H4 (cell line): ENCODE measurements around the gene ERN1. TPM values are rescaled to one million over a fixed set of nuclear protein-coding genes. Genes with fewer than 3 reads are reported as not detected.
"Not testable (repeated sequence)": the region's sequence is repeated elsewhere in the genome, so short reads cannot be mapped to it uniquely, and the experiment has no call there.

ENCODE experiments used
- DNase-seq: peaks from one replicate; pipeline ENCODE4 v3.0.0-alpha.2; 2015; ENCODE audit warnings: low spot score
- total RNA-seq: library from RNA; depleted of rRNA; stranded (reverse); fragments of >200 nt; shearing (Covaris generic); gene quantifications from 2 replicates; pipeline ENCODE4 v1.2.3, GENCODE V29; 2014; rRNA removed

ERN1 gene
- total RNA-seq: 1.2 and 2.7 TPM in 2 replicates

GRCh38 chr17:64129765-64130558 is at the start of gene ERN1:
ERN1 (minus strand) TSS chr17:64130144; CDS start chr17:64130029, 115 bp downstream.
- DNase-seq: peak; percentile 87

GRCh38 chr17:64179024-64179423 is 49.1 kb upstream of the ERN1 start:
- DNase-seq: not testable (repeated sequence)

- peak; percentile 66 for DNase-seq
Observed at GRCh38 chr17:64178011-64178825, 48.3 kb upstream of the ERN1 start.

- DNase-seq: no peak
Observed at GRCh38 chr17:64177311-64178010, 47.5 kb upstream of the ERN1 start.

- DNase-seq: no peak
Observed at GRCh38 chr17:64176556-64176955, 46.6 kb upstream of the ERN1 start.

GRCh38 chr17:64174686-64175456 is 44.9 kb upstream of the ERN1 start:
- DNase-seq: no peak

GRCh38 chr17:64173646-64174045 is 43.7 kb upstream of the ERN1 start:
- DNase-seq: no peak

GRCh38 chr17:64172510-64172909 is 42.6 kb upstream of the ERN1 start:
- no peak for DNase-seq

GRCh38 chr17:64171041-64171440 is 41.1 kb upstream of the ERN1 start:
- no peak for DNase-seq

GRCh38 chr17:64170286-64170685 is 40.3 kb upstream of the ERN1 start:
- no peak for DNase-seq

GRCh38 chr17:64167666-64168065 is 37.7 kb upstream of the ERN1 start:
- not testable (repeated sequence) for DNase-seq

GRCh38 chr17:64166876-64167275 is 36.9 kb upstream of the ERN1 start:
- DNase-seq: no peak

GRCh38 chr17:64165347-64165746 is 35.4 kb upstream of the ERN1 start:
- DNase-seq: no peak

- DNase-seq: no peak
Observed at GRCh38 chr17:64164596-64165285, 34.8 kb upstream of the ERN1 start.

- DNase-seq: no peak
Observed at GRCh38 chr17:64163468-64163867, 33.5 kb upstream of the ERN1 start.

GRCh38 chr17:64162554-64162953 is 32.6 kb upstream of the ERN1 start:
- no peak for DNase-seq

- no peak for DNase-seq
Observed at GRCh38 chr17:64161380-64162176, 31.6 kb upstream of the ERN1 start.

GRCh38 chr17:64160378-64160777 is 30.4 kb upstream of the ERN1 start:
- DNase-seq: no peak

GRCh38 chr17:64158831-64159590 is 29.1 kb upstream of the ERN1 start:
- DNase-seq: no peak
